Measurements from ENCODE around the gene AK5. TPM values are rescaled to one million over a fixed set of nuclear protein-coding genes. Genes with fewer than 3 reads are reported as not detected.

The AK5 gene
- total and polyA plus RNA-seq, 2 of the 4 experiments (the other 2 are of a cell fraction): 22.5 to 25.8 TPM

DNA sequence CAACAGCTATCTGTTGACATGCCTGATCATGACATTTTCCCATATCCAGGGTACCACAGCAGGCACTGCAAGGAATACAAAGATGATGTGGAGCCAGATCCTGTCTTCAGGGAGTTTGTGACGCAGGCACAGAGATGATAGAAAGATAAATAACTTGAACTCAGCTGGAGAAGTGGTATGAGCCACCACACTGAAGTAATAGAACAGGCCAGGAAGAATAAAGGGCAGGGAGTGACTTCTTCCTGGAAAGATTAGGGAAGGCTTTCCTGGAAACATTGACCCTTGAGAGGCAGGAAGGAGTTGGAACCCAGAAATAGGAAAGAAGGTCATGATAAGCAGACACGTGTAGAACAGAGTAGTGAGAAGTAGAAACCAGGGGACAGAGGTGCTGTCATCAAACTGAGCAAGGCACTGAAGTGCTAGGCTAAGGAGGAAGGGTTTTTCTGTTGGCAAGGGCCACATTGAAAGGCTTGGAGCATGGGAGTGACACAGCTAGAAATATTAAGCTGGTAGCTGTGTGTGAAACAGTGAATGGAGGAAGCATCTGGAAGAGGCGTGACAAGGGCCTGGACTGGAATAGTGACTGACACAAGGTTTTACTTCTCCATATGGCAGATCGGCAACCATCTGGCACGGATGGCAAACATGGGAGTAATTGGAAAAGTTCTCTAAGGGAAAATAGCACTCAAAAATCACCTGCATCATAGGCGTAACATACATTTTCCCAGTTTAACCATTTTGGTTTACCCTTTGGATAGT, 68.4 kb downstream of the AK5 start:
- no TSS peak for BruUV-seq (replicated peaks)
- no peak overlapping the region for H3K27ac ChIP-seq (ENCODE audit: insufficient read depth, low read length)

More for the DNA sequence above, 68.4 kb downstream of the AK5 start:
- ChIA-PET CTCF (no interaction called here), POLR2A (ENCODE audit: unreplicated experiment) (no interaction called here)
- intact Hi-C loops (cut with micrococcal nuclease) (no loop called here), in situ Hi-C loops (cut with MboI; ENCODE audit: low sequenced_read_pairs) (no loop called here), dilution Hi-C loops (cut with HindIII; ENCODE audit: low sequenced_read_pairs, unreplicated experiment) (no loop called here)
- H3K27me3 ChIP-seq (ENCODE audit: control insufficient read depth, insufficient read depth, low read length): no peaks in the 10 kb centered on the region
- H2BK15ac ChIP-seq (ENCODE audit: low read depth, low read length): peak overlapping the region; percentile 52; the same call in 2 of the 3 replicates
- no peak overlapping the region for H3K9ac ChIP-seq (ENCODE audit: low read depth, low read length)
- TF ChIP-seq RAD21 (IDR thresholded peaks at IDR 0.05; ENCODE audit: low read length): no peak
- TF ChIP-seq BHLHE40 (IDR thresholded peaks at IDR 0.05; ENCODE audit: low read depth, low read length): no peak
- TF ChIP-seq, protein P1, sequence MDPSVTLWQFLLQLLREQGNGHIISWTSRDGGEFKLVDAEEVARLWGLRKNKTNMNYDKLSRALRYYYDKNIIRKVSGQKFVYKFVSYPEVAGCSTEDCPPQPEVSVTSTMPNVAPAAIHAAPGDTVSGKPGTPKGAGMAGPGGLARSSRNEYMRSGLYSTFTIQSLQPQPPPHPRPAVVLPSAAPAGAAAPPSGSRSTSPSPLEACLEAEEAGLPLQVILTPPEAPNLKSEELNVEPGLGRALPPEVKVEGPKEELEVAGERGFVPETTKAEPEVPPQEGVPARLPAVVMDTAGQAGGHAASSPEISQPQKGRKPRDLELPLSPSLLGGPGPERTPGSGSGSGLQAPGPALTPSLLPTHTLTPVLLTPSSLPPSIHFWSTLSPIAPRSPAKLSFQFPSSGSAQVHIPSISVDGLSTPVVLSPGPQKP (IDR thresholded peaks at IDR 0.05; ENCODE audit: borderline replicate concordance, low read depth, low read length): no peak
- no peak for TF ChIP-seq MAFK (IDR thresholded peaks at IDR 0.05; ENCODE audit: low read depth, low read length)
- TF ChIP-seq MXI1 (IDR thresholded peaks at IDR 0.05; ENCODE audit: borderline replicate concordance, low read depth, low read length): no peak
- TF ChIP-seq CEBPB (IDR thresholded peaks at IDR 0.05; ENCODE audit: low read depth, low read length): no peak
- TF ChIP-seq RFX5 (IDR thresholded peaks at IDR 0.05; ENCODE audit: low read depth, low read length): no peak
- no peak for TF ChIP-seq RCOR1 (IDR thresholded peaks at IDR 0.05; ENCODE audit: insufficient replicate concordance, low read length)
- TF ChIP-seq CHD1 (IDR thresholded peaks at IDR 0.05; ENCODE audit: low read depth, low read length): no peak
- no peak for TF ChIP-seq MAZ (IDR thresholded peaks at IDR 0.05; ENCODE audit: borderline replicate concordance, low read depth, low read length)
- no peak for TF ChIP-seq NFE2L2 (IDR thresholded peaks at IDR 0.05; ENCODE audit: low read depth, low read length)
- TF ChIP-seq FOS (IDR thresholded peaks at IDR 0.05; ENCODE audit: low read depth, low read length): no peak
- no peak overlapping the region for H3K56ac ChIP-seq (ENCODE audit: extremely low read depth, insufficient read depth, low read length)
- H4K8ac ChIP-seq (ENCODE audit: low read depth in 2 of 2, low read length in 2 of 2): no peak overlapping the region
- peaks cover 2% of the 10 kb centered on the region; the same call in 1 of the 2 replicates for H3K4me1 ChIP-seq (ENCODE audit: control insufficient read depth, insufficient read depth, low read length)
- peaks cover 0 to 20% of the 10 kb centered on the region in 2 experiments; a peak in 3 of 4 replicates for H3K79me1 ChIP-seq (ENCODE audit: low read depth in 1 of 2, low read length in 2 of 2)
- peaks cover 1% of the 10 kb centered on the region; the same call in 1 of the 2 replicates for H3K36me3 ChIP-seq (ENCODE audit: control insufficient read depth, insufficient read depth, low read length)
- no peak overlapping the region for H2AK9ac ChIP-seq (replicated peaks; ENCODE audit: low read depth, low read length, poor library complexity)
- no peak overlapping the region for H3K4me2 ChIP-seq (ENCODE audit: low read depth, low read length)
- peak overlapping the region; percentile 72; the same call in 1 of the 2 replicates for H3K14ac ChIP-seq (replicated peaks; ENCODE audit: low read depth, low read length)
- WGBS, 2 experiments (ENCODE audit: extremely low coverage in 2 of 2, insufficient read length in 1 of 2): 80% methylated on average over 2 of the region's 6 CpGs; no CpG with 5 or more reads in 1 of the 2 experiments
- no peak overlapping the region; the same call in 1 of the 2 replicates for H3K23ac ChIP-seq (ENCODE audit: low read depth, low read length)
- H2BK5ac ChIP-seq (ENCODE audit: low read depth, low read length, poor library complexity, severe bottlenecking): no peak overlapping the region
- peak overlapping the region; percentile 47; the same call in 1 of the 2 replicates for H3K4ac ChIP-seq (ENCODE audit: low read depth, low read length)
- no peaks in the 10 kb centered on the region for H4K20me1 ChIP-seq (ENCODE audit: insufficient read depth, low read length)
- ATAC-seq (ENCODE audit: low read depth) (no peak), DNase-seq (no peak)
- H3K18ac ChIP-seq (ENCODE audit: low read depth, low read length): no peak overlapping the region; the same call in 1 of the 2 replicates
- H3K9me3 ChIP-seq (ENCODE audit: control insufficient read depth, insufficient read depth, low read length): no peaks in the 10 kb centered on the region
- peak overlapping the region; percentile 54; the same call in 1 of the 2 replicates for H4K91ac ChIP-seq (ENCODE audit: insufficient read depth, low read depth, low read length)
- H2BK120ac ChIP-seq (ENCODE audit: low read depth, low read length): no peak overlapping the region; the same call in 1 of the 2 replicates
- peak overlapping the region; percentile 70; the same call in 1 of the 2 replicates for H2AK5ac ChIP-seq (ENCODE audit: low read depth, low read length)
- no peak overlapping the region for H3K4me3 ChIP-seq (ENCODE audit: insufficient read depth, low read depth, low read length)
- no peak overlapping the region; the same call in 1 of the 2 replicates for H2BK20ac ChIP-seq (ENCODE audit: low read depth, low read length)
- no peak overlapping the region for H2AFZ ChIP-seq (replicated peaks; ENCODE audit: low read length, poor library complexity)
- H4K5ac ChIP-seq (ENCODE audit: low read depth, low read length): no peak overlapping the region
- H3K9me1 ChIP-seq (ENCODE audit: insufficient read depth, low read length): peaks cover 7% of the 10 kb centered on the region; the same call in 1 of the 2 replicates
